HG03060 (cell line): ENCODE measurements around the gene ZC3H14.

Source experiments
- ATAC-seq: cut with Tn5 transposase; IDR thresholded peaks from one replicate; pipeline ENCODE4 v1.9.1; 2021; ENCODE audit warnings: low read depth, moderate number of reproducible peaks; ENCODE audit not compliant: unreplicated experiment

Gene ZC3H14

DNA sequence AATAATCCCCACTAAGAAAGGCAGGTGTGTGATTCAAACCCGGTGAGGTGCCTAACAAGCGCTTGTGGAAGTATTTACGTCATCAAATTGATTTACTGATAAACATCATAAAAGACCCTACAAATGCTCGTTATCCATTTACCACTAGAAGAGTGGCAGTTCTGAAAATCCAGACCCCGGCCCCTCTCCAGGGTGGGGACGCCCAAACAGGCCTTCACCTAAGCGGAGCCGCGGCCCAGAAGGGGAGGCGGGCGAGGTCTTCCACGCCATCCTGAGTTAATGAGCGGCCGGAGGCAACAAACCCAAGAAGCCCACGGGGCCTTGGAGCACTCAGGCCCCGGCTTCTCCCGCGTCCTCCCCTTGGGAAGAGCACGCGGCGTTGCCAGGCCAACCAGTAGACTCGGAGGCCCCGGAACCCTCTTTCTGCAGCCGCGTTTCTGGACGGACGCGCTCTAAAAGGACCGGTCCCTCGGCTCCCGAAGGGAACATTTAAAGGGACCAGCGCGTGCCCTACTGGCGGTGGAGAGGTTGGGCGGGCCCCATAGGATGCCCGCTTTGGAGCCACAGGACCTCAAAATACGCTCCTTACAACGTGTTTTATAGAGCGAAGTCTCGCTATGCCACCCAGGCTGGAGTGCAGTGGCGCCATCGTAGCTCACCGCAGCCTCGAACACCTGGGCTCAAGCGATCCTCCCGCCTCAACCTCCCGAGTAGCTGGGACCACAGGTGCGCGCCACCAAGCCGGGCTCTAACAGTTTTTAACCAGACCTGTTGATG is 11.6 kb upstream of the ZC3H14 start:
- ATAC-seq = no peak

DNA sequence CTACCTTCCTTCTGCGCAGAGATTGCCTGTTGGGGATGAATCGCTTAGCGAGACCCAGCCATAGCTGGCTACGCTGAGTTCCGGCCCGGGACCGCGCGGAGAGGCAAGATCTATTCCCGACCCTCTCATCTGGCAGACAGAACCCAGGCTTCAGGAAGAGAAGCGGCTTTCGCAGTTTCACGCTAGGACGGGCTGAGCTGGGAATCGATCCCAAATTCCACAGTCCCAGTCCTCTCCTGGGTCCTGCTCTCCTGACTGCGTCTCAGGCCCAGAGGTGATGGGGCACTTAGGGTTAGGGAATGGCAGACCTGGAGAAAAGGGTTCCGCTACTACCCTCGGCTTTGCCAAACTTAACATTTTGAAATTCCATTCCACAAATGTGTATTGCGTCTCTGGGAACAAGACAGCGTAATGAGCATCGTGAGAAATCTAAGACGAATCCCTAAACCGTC is 10.8 kb upstream of the ZC3H14 start:
- no peak for ATAC-seq

DNA sequence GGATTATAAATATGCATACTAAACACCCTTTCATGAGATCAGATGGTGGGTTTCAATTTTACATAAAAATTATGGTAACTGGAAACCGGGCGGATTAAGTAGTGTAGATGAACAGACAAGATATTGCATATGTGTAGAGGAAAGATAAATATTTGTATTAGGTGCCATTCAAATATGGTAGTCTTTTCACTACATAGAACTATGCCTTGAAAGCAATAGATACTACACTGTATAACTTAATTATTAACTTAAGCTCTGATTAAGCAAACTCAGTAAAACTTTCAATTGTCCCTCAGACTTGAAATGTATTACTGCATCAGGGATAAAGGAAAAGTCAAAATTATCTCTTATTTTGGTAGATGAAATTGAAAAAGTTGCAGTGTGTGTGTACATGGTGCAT is 10.0 kb upstream of the ZC3H14 start:
- no peak for ATAC-seq

DNA sequence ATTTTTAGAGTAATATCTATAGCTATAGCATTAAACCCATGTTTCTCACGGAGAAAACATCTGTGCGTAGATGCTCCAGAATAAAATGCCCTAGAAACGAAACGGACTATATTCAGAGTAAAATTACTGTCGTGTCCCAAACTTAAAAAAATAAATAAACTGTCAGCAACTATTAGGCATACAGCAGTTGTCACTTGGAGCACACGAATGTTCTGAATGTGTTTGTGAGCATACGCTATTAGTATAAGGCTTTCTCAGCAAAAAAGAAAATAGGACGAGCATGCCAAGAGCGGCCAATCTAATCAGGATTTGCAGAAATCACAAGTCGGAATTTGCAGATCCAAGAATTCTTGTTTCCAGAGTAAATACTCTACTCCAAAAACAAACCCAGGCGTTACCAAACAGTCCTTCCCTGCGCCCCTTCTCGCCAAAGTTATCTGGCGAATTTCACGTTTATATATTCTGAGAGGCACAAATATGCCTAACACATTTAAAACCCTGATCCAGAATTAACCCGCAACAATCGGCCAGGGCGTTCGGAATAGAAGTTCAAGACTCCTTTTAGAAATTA is 8.9 kb upstream of the ZC3H14 start:
- ATAC-seq = no peak

GRCh38 chr14:88554457-88555286 is 8.2 kb upstream of the ZC3H14 start, which contains the start of gene PTPN21:
Gene PTPN21, minus strand, starts transcription at chr14:88555007. Its CDS starts 4,590 bp downstream, at chr14:88550417.
- ATAC-seq = no peak

DNA sequence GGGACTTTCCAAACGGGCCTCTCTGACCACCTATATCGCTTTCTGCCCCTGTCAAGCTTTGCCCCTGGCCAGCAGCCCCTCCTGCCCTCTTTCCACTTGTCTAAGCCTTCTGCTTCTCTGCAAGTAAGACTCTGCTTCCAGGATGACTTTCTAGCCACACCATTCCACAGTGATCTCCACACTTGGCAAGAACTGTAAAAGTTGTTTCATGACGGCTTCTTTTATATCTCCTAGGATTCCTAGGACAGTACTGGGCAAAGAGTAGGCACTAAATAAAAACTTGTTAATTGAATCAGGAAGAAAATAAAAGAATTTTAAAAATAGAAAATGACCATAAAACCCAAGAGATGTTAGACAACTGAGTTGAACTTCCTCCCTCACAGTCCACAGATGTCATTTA is 6.3 kb upstream of the ZC3H14 start:
- ATAC-seq = no peak

DNA sequence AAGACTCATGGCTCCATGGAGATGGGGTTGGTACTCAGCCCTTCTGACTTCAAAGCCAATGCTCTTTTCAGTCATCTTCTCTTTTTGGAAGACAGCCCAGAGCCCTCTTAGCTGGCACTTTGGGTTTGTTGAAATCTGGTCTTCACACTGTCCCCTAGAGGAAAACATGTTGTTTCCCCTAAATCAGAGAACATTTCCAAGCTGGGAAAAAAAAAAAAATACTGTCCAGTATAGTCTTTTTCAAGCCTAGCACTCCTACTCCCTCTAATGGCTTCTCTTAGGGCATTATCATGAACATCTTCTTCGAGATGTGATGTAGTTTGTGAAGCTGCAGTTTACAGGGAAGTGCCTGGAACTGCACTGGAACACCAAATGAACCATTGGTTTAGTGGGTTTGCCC is 3.0 kb upstream of the ZC3H14 start:
- no peak for ATAC-seq

DNA sequence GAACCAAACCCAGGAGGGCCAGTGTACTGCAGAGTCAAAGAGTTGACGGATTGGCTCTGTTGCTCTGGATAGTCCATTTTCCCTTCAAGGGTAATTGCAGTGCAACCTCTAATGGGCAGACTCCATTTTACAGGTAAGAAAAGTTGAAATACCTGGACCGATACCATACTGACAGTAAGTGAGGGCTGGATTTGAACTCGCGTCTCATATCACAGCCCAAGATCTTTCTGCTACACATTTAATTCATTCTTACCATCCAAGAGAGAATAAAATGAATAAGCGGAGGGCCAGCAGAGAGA is 356 bp upstream of the ZC3H14 start:
- no peak for ATAC-seq

DNA sequence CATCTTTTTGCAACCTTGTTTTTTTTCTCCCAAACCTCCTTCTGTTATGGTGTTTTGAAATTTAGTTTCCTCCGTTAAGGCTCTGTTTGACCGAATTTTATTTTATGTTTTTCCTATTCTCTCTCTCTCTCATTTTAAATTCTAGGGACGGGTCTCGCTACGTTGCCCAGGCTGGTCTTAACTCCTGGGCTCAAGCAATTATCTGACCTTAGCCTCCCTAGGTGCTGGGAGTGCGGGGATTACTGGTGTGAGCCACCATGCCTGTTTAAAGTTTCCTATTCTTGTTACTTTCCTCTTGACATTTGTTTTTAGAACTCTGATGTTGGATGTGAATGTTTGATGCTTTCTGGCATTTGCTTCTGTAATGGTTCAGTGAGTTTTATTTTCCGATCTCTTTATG is 1.0 kb downstream of the ZC3H14 start:
- ATAC-seq = no peak

DNA sequence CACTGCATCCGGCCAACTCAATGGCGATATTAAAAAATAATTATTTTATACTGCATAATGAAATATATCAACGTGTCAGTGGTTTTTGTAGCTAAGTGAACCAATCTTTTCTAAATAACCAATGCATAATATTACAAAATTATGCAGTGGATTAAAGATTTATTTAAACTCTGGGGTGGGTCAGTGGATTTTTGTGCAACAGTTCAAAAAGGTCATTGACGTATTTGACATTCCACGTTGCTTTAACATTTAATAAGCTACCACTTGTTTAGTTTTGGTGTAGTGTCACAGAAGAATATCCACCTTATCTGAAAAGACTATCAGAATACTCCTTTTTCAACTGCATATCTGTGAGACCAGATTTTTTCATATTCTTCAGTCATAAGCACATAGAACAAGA is 2.6 kb downstream of the ZC3H14 start:
- no peak for ATAC-seq

GRCh38 chr14:88568196-88568595 is 5.4 kb downstream of the ZC3H14 start:
- no peak for ATAC-seq

DNA sequence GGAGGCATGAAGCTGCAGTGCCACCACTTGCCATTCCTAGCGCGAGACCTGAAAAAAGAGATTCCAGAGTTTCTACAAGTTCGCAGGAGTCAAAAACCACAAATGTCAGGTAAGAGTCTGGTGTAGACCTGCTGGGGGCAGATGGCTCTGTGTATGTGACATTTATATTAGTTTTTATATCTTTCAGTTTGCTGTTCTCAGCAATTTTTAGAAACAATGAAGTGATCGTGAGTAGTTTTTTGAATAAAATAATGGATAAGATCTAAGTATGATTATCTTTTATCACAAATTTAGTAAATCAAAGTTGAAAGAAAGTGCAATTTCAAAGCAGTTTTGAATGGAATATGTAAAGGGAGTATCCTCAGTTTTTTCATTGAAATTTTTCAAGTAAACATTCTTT is 9.3 kb downstream of the ZC3H14 start:
- ATAC-seq = no peak

- no peak for ATAC-seq
Observed at GRCh38 chr14:88576222-88576621, 13.4 kb downstream of the ZC3H14 start.

GRCh38 chr14:88584451-88584850 is 21.6 kb downstream of the ZC3H14 start:
- no peak for ATAC-seq

DNA sequence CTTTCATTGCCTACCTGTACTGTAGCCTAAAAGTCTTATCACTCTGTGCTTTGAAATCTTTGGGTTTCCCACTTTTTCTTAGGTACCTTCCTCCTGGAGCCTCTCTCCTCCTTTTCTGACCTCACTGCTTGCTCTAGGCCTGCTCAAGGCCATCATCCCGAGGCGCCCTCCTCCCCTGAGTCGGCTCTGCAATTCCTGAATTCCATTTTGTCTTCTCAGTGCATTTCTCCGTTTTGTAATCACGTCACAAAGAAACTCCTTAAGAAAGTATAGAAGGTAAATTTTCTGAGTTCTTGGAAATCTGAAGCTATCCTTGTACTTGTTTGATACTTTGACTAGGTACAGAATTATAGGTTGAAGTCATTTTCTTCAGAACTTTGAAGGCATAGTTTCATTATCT is 25.2 kb downstream of the ZC3H14 start:
- no peak for ATAC-seq

DNA sequence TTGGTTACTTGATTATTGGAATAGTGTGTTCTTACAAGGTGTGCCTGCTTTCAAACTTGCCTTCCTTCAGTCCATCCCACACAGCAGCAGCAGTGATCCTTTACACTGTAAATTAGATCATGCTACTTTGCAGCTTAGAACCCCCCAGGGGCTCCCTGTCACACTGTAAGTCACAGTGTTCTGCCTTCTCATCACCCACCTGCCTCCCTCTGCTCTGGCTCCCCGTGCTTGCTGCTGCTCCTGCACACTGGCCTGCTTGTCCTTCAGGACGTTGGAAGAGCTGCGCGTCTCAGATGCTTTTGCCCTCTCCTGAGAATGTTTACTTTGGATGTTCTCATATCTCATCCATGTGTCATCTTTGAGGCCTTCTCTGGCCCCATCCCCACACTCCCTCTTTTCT is 27.3 kb downstream of the ZC3H14 start:
- no peak for ATAC-seq

- ATAC-seq = no peak
Observed at GRCh38 chr14:88592031-88592430, 29.2 kb downstream of the ZC3H14 start.

DNA sequence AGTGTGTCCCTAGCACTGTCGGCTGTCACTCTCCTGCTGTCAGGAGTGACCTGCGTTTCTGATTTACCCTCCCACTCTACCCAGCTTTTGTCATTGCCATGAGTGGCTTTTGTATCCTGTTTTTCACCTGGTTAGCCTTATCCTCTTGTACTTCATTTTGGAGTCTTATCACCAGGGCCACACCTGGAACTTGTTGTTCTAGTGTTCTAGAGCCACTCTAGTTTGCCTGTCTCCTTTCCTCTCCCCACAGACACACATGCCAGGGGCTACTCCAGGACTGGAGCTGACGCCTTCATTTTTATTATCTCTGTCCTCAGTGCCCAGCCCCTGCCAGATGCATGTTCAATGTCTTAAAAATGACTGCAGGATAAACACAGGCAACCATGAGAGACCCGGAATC is 34.2 kb downstream of the ZC3H14 start:
- ATAC-seq = no peak

DNA sequence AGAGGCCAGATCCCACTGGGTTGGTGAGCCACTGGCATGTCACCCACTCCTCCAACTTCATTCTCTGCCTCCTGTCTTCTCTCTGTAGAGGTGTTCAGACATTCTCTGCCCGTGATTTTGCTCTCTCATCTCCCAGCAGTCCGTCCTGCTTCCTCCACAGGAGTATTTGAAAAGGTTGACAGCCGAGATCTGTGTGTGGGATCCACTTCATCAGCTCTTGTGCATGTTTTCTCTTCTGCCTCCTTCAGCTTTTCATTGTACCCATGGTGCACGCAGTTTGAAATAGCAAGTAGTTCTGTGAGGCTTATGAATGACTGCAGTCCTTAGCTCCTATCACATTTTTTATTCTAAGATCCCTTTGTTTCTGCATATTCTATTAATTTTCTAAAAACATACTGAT is 34.8 kb downstream of the ZC3H14 start:
- ATAC-seq = no peak

DNA sequence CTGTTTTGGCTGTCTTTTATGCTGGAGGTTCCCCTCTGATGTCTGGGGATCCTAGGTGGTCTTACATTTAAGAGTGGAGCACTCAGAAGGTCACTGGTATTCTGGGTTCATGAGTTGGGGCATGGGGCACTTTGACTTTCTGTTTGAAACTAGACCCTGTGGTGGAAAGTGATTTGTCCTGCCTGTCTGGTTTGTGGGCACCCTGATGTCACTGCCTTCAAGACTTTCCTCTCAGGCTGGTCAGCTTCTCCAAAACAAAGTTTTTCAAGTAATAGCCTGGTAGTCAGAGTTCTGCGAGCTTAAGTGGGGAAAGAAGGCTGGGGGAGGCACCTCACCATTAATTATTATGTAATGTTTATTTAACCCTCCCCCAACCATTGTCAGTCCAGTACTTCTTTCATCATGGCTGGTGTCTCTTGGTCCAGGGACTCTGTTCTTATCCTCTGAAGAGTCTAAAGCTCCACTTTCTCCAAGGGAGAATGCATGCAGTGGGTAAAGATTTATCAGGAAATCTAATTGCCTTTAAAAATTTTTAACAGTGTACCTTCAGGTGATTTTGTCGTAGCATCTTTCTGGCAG is 35.3 kb downstream of the ZC3H14 start:
- ATAC-seq = no peak

DNA sequence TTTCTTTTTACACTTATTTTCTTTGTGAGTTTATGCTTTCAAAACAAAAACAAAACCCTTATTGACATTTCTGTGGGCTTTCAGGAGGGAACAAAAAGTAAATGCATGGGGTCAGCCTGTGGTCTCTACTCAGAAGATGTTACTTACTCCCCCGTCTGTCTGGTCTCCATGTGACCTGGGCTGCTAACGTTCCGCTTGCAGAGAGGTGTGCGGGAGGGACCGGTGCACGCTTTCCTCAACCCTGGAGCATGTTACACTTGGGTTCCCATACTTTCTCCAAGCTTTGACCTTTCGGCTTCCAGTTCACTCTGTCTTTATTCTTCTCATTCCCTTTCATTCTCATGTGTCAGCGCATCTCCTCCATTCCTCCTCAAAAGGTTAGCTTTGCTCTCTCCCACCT is 36.5 kb downstream of the ZC3H14 start:
- peak; percentile 22 for ATAC-seq
